ENCODE data around the gene CLPSL1.

CLPSL1 gene

DNA sequence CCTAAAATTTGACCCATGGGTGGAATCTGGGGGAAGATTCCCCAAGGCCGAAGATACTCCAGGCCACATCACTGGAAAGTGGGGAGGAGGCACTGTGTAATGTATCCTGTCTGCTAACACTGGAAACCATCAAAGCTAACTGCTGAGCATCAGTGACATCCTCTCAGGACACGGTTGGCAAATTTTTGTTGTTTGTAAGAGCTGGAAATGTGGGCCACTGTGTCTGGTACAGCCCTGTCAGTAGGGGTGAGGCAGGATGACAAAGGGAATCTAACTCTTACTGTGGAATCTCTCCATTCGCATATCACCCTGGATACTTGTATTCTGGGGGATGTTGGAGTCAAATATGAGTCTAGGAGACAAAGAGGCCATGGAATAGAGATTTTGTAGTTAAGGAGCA lies 21.4 kb upstream of the CLPSL1 start:
- no peak for DNase-seq (ENCODE audit: low read depth)

DNA sequence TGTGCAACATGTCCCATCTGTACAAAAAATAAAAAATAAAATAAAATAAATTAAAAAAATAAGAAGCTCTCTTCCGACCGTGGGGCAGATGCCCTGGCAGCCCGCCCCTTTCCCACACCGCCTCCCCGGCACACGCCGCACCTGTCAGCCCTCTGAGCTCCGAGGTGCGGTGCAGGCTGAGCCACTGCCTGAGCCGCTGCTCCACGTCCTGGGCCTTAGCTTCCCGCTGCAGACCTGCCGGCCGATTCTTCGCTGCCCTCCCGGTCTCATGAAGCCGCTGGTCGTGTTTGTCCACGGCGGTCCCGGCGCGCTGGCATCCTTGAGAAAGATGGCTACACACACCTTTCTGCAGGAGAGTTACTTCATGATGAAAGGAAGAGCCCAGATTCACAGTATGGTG lies 15.1 kb upstream of the CLPSL1 start:
- DNase-seq (ENCODE audit: low read depth) = no peak

DNA sequence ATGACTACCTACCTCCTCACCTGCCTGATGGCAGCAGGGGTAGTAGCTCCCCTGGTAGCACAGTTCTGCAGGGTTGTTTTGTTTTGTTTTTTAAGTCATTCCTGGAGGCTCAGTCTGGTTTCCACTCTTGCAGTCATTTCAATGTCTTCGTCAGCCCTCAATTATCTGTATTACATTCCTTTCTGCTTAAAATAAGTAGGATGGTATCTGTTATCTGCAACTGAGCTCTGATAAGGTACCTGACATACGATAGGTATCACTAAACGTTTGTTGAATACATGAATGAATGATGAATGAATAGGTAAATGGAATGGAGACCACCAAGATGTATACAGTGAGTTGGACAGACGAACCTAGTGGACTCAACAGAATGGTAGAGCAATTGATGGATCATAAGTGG lies 11.6 kb upstream of the CLPSL1 start:
- no peak for DNase-seq (ENCODE audit: low read depth)

DNA sequence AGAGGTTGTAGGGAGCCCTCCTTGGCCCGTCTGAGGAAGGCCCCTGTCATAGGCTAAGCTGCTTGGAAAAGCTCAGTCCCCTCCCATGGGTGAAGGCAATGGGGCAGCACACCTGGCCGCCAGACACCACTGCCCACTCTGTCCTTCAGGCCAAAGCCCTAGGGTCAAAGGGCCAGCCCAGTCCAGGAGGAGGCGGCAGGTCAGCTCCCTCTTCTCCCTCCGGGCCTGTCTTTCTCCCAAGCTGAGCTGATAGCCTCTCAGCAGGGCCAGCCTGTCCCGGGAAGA lies 9.5 kb upstream of the CLPSL1 start:
- DNase-seq (ENCODE audit: low read depth) = no peak

DNA sequence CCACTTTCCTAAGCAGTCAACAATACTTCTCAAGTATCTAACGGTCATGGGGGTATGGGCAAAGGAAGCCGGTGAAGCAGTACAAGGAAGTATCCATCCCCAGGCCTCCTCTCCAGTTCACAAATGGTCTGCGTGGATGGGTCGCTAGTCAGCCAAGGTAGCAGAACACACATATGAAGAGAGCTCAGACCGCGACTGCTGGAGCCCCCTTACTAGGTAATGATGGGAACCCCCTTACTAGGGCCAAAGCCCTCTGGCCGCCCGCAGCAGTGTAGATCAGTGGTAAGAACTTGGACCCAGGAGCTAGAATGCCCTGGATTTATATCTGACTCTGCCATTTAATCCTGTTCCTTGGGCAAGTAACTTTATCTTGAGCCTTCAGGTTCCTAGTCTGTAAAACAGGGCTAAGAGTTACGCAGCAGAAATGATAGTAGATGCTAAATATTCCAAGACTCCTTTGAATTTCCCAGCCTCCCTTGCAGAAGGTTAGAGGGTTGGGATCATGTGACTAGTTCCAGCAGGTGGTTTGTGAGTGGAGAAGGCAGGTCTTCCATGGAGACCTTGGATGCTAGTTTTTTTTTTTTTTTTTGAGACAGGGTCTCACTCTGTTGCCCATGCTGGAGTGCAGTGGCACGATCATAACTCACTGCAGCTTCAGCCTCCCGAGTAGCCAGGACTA lies 6.6 kb upstream of the CLPSL1 start:
- no peak for DNase-seq (ENCODE audit: low read depth)

DNA sequence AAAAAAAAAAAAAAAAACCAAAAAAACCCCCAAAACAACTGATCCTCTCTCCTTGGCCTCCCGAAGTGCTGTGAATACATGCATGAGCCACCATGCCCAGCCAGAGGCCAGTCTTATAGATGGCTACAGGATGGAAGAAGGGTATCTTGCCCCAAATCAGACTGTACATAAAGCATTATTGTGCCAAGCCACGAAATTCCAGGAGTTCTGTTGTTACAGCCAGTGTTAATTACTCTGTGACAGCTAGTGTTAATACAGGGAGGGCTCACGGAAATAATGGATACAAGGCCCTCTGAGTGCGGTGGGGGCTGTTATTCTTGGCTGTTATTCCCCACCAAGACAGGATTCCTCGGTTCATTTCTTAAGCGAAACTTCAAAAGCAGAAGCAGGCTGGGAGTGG lies 5.8 kb upstream of the CLPSL1 start:
- DNase-seq (ENCODE audit: low read depth) = no peak

DNA sequence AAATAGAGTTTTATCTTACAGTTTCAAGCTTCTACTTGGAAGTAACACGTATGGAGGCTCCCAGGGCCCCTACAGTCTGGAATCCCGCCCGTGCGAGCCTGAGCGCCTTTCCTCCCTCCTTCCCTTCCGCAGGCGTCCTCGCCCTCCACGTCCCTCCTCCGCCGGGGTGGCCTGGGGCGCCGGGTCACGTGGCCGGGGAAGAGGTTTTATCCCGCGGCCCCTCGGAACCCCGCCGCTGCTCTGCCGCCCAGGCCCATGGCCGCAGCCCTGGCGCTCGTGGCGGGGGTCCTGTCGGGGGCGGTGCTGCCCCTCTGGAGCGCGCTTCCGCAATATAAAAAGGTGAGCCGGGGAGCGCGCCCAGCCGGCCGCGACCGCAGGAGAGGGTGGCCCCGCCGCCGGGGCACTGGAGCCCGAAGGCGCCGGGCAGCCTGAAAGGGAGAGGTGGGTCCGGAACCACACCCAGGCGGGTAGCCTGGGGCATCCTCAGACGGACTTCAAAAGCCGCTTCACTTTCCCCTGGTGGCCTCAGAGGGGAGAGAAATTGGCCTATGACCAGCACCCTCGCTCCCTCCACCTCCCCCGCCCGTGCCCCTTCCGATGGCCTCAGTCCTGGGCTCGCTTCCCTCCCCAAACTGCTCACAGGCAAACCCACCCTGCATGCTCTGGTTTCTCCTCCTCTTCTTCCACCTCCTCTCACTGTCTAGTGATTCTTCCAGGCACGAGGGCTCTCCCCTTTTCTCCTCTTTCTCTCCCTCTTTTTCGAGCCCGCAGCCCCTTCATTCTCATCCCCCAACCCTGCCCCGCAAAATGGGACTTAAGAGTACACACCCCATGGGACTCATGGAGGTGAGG lies 4.2 kb upstream of the CLPSL1 start, which contains the start of gene CLPSL2:
Gene CLPSL2, plus strand, starts transcription at position 235 of the 852 bp plus-strand sequence. Its CDS starts 21 bp downstream, at position 256.
- no peak for DNase-seq (ENCODE audit: low read depth)

DNA sequence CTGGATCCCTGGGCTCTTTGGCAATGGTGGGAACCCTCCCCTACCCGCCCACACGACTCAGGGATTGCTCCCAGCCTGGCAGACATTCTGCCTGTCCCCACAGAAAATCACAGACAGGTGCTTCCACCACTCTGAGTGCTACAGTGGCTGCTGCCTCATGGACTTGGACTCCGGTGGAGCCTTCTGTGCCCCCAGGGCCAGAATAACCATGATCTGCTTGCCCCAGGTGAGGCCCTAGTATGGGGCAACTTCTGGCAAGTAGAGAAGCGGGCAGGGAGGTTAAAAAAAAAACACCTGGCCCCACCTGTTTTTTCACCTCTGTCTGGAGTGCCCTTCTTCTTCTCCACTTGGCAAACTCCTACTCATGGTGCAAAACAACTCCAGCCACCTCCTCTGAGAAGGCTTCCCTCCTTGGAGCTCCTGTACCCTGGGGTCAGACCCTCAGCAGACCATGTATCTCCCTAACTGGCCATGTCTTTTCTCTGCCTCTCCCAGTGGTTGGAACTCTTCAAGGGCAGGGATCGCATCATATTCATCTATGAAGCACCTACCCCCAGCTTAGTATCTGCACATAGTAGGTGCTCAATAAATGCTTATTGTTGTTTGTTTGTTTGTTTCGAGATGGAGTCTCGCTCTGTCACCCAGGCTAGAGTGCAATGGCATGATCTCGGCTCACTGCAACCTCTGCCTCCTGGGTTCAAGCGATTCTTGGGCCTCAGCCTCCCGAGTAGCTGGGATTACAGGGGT lies 3.3 kb upstream of the CLPSL1 start:
- no peak for DNase-seq (ENCODE audit: low read depth)

DNA sequence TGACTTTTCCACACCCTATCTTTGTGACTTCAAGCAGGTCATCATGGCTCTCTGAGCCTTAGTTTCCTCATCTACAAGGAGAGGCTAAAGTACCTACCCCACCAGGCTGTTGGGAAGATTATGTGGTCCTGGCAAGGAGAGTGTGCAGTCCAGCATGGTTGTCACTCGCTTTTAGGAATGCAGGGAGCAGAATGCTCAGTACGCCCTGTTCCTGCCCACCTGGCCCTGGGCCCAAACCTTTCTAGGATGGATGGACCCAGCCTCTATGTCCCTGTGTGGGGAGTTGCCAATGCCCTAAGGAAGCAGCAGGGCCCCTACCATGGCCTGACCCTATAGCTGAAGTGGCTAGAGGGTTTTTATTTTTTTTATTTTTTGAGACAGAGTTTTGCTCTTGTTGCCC lies 2.4 kb upstream of the CLPSL1 start:
- DNase-seq (ENCODE audit: low read depth) = no peak

DNA sequence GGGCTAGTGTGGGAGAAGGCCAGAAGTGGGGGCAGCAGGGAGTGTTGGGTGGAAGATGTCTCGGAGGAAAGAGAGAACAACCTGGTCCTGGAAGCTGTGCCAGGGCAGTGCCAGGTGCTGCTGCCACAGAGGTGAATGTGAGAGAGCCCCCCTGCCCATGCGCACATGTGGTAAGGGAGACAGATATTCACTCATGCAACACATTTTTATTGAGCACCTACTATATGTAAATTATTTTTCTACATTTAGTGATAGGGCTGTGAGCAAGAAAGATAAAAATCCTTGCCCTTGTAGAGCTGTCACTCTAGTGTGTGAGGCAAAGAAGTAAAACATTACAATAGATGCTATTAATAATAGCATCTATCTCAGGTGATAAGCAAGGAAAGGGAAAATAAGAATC lies 471 bp downstream of the CLPSL1 start:
- DNase-seq (ENCODE audit: low read depth) = no peak

DNA sequence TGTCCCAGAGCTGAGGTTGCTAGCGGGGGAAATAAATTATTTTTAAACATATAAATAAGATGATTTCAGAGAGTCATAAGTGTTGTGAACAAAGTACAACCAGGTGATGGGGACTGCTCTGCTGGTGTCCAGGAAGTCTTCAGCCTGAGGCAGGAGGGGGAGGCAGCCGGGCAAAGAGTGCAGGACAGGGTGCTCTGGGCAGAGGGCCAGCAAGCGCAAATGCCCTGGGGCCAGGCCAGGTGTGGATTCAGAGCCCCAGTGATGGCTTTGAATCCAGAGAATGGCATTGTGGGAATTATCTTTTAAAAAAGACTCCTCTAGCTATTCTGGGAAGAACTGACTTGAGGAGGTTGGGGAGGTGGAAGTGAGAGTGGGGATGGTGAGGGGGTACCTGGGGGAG lies 1.6 kb downstream of the CLPSL1 start:
- no peak for DNase-seq (ENCODE audit: low read depth)

DNA sequence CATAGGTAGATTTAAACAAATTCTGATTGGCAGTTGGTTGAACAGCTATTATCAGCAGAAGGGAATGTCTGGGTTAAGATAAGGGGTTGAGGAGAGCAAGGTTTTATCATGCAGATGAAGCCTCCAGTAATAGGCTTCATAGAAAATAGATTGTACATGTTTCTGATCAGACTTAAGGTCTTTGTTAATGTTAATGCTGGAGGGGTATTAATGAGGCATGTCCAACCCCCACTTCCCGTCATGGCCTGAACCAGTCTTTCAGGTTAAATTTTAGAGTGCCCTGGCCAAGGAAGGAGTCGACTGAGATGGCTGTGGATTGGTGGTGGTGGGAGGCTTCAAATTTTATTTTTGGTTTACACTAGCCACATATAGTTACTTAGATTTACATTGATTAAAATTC lies 3.4 kb downstream of the CLPSL1 start:
- DNase-seq (ENCODE audit: low read depth) = no peak

DNA sequence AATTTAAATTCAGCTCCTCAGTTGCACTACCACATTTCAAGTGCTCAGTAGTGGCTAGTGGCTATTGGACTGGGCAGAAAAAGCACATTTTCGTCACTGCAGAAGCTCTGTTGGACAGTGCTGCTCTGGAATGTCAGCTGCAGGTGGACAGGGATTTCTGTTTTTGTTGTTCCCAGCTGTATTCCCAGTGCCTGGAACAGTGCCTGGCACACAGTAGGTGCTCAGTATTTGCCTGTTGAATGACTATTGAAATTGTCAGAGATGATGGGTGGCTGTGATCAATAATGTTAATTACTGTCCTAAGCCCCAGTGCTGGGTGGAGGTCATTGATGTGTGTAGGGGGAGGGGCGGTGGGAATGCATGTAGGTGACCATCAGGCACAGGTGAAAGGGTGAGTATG lies 5.5 kb downstream of the CLPSL1 start:
- no peak for DNase-seq (ENCODE audit: low read depth)

DNA sequence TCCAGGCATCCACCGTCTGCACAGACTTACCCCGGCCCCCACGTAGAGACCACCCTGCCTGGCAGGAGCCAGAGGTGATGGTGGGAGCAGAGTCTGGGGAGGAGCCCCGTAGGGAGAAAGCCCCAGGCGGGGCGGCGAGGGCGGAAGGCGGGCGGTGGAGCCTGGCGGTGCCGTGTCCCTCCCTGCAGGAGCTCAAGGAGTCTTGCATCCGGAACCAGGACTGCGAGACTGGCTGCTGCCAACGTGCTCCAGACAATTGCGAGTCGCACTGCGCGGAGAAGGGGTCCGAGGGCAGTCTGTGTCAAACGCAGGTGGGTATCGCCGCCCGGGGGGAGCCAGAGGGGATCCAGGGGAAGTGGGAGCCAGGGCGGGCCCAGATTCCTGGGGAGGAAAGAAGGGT lies 6.0 kb downstream of the CLPSL1 start:
- no peak for DNase-seq (ENCODE audit: low read depth)

DNA sequence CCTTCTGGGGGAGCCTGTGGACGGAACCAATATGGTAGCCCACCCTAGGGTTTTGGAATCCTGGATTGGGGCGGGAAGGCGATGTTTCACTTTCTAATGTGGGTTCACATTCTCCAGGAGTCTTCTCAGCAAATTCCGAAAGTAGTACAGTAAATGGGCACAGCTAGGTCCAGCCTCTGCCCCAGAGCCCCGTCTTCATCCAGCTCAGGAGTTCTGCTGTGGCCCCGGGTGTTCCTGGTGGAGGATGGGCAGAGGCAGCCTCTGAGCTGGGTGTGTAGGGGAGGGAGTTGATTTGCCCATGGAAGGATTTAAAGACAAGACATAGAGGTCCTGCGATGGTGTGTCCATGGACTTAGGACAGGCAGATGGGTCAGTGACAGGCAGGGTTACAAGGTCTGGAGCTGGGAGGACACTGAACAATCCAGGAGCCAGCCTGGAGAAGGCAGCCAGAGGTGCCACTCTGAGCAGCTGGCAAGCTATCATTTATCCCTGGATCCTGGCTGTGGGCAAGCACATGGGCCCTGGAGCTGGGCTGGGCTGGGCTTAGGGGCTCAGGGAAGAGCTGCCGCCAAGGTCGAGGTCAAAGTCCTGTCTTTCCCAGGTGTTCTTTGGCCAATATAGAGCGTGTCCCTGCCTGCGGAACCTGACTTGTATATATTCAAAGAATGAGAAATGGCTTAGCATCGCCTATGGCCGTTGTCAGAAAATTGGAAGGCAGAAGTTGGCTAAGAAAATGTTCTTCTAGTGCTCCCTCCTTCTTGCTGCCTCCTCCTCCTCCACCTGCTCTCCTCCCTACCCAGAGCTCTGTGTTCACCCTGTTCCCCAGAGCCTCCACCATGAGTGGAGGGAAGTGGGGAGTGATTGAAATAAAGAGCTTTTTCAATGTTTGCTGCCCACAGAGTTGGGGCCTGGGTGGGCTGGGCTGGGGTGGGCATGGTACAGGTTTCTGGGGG lies 6.7 kb downstream of the CLPSL1 start:
- DNase-seq (ENCODE audit: low read depth) = no peak

DNA sequence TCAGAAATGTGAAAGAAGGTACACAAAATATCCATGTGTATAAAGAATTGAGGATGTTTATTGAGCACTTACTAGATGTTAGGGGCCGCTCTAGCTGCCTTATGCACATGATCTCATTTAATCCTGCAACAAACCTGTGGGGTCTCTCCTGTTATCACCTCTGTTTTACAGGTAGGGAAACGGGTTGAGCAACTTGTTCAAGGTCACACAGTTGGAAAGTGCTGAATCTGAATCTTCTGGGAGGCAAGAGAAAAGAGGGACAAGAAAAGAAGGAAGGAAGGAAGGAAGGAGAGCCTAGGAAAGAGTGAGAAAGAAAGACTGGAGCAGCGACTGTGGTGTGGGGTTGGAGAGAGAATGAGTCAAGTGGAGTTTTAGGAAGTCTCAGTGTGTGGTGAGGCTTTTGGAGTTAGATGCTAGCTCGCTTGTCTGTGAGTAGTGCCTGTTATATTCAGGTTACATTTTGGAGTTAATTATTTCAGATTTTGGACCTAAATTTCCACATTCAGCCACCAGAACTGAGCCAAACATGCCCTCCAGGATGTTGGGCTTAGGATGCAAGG lies 7.7 kb downstream of the CLPSL1 start:
- DNase-seq (ENCODE audit: low read depth) = no peak

DNA sequence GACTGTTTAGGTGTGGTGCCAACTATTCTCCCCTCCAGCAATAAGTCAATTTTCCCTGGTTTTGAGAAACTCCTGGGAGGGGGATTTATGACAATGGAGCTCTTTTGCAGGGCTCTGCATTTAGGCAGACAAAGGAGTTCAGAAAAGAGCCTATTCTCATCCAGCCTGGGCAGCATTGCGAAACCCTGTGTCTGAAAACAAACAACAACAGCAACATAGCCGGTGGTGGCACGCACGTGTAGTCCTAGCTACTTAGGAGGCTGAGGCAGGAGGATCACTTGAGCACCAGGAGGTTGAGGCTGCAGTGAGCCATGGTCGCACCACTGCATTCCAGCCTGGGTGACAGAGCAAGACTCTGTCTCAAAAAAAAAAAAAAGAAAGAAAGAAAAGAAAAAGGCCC lies 9.9 kb downstream of the CLPSL1 start:
- no peak for DNase-seq (ENCODE audit: low read depth)

DNA sequence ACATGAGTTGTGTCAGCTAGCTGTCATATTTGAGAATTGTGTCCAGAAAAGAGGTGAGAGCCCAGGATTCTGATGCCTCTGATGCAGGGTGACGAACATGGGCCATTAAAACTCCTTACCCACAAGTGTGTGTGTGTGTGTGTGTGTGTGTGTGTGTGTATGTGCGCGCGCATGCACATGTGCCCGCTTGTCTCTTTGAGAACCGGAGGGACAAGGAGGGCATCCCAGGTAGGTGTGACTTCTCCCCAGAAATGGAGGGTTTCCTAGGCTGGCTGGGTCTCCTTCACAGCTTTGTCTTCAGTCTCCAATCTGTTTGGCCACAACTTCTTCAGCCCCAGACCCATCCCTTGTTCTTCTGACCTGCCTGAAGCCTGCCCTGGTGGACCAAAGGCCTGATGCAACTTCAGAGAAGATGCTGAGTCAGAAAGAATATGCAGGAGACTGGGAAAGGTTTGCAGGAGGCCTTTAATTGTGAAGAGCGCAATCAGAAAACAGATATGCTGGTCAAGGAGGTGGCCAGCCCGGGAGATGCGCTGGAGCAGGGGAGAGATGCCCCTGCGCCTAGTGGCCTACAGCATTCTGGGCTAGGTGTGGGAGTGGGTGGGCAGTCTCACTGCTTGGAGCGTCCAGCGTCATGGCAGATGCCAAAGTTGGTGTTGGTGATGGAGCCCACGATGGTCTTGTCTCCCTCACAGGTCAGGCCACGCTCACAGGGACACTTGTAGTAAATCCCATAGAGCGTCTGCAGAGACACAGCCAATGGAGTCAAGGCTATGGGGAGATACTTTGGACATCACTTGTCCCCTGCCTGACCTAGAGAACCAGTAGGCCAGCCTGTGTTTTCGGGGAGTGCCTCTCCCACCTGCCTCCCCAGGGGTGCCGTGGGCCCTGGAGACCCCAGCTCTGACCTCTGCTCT lies 14.0 kb downstream of the CLPSL1 start:
- DNase-seq (ENCODE audit: low read depth) = no peak

DNA sequence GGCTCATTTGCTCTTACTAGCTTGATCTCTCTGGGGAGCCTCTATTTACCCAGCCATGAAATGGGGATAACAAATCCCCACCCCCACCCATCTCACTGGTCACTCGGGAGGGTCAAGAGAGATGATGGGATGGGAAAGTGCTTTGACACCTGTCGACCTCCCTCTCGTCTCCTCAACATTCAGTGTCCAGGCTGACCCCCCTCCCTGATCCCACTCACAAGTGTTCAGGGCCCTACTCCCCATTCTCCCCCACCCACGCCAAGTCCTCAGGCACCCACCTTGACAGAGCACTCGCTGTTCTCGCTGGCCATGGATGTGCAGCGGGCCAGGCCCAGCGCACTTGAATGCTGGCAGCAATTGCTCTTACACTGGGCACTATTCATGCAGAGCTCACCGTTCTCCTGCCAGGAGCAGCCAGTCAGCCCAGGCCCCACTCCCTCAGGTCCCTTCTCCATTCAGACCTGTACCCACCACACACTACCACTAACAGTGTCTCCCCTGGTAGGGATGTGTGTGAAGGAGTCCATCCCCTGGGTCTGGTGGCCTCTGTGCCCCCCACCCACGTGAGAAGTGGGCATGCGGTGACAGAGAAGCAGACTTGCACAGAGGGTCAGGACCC lies 14.7 kb downstream of the CLPSL1 start:
- no peak for DNase-seq (ENCODE audit: low read depth)

DNA sequence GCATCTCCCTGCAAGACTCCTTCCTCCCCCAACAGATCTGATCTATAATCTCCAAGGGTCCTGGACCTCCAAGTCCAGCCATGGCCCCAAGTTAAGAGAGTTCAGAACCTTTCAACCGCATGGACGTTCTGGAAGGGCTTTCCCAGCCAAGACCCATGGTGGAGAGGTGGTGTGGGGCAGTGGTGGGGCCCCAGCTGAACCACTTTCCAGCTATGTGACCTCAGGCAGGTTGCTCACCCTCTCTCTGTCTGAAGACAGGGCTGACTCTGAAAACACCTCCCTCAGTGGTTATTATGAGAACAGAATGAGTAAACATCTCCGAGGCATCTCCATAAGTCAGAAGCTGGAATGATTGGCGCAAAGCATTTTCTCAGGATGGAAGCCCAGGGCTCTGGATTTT lies 15.4 kb downstream of the CLPSL1 start:
- no peak for DNase-seq (ENCODE audit: low read depth)

Data from fibroblast of gingiva (primary cell).